SK-N-SH treated with all-trans-retinoic acid at 6 μM for 48 hours (cell line): Measurements from ENCODE around the gene TMEM185B.
"Not testable (repeated sequence)": the region's sequence is repeated elsewhere in the genome, so short reads cannot be mapped to it uniquely, and the experiment has no call there.

ENCODE experiments used
- ATAC-seq: fragments of 200-7000 bp; cut with Tn5 transposase; 3 replicates; pipeline ENCODE4 v1.9.1; 2020; ENCODE audit warnings: mild to moderate bottlenecking, moderate library complexity
- ARNTL ChIP-seq: fragments of 450-650 bp; formaldehyde crosslinking; IDR thresholded peaks from 2 replicates; pipeline ENCODE4 v1.5.0; 2020; ENCODE audit warnings: low read depth, mild to moderate bottlenecking, moderate library complexity, borderline replicate concordance
- BACH2 ChIP-seq: fragments of 250-450 bp; sonication (Bioruptor Pico); IDR thresholded peaks from 2 replicates; pipeline ENCODE4 v1.9.0; 2021; ENCODE audit warnings: mild to moderate bottlenecking, borderline replicate concordance
- CSDC2 ChIP-seq: fragments of 250-450 bp; sonication (Bioruptor Pico); IDR thresholded peaks from 2 replicates; pipeline ENCODE4 v1.5.0; 2020; ENCODE audit warnings: mild to moderate bottlenecking, moderate library complexity
- CSRNP3 ChIP-seq: fragments of 250-450 bp; sonication (Bioruptor Pico); IDR thresholded peaks from 2 replicates; pipeline ENCODE4 v1.5.1; 2021; ENCODE audit warnings: mild to moderate bottlenecking, moderate library complexity
- ESRRG ChIP-seq: fragments of 250-450 bp; sonication (Bioruptor Pico); IDR thresholded peaks from 2 replicates; pipeline ENCODE4 v1.6.1; 2021; ENCODE audit warnings: mild to moderate bottlenecking
- GLIS3 ChIP-seq: fragments of 250-450 bp; sonication (Bioruptor Pico); IDR thresholded peaks from 2 replicates; pipeline ENCODE4 v1.5.0; 2020; ENCODE audit warnings: mild to moderate bottlenecking, moderate library complexity
- OSR1 ChIP-seq: fragments of 250-450 bp; sonication (Bioruptor Pico); IDR thresholded peaks from 2 replicates; pipeline ENCODE4 v1.8.0; 2022; ENCODE audit warnings: moderate library complexity, mild to moderate bottlenecking, inconsistent platforms
- PATZ1 ChIP-seq: fragments of 250-450 bp; sonication (Bioruptor Pico); IDR thresholded peaks from 2 replicates; pipeline ENCODE4 v1.8.0; 2020; ENCODE audit warnings: mild to moderate bottlenecking, moderate library complexity, borderline replicate concordance
- POU6F1 ChIP-seq: fragments of 250-450 bp; sonication (Bioruptor Pico); IDR thresholded peaks from 2 replicates; pipeline ENCODE4 v1.8.0; 2021; ENCODE audit warnings: low read depth, mild to moderate bottlenecking, moderate library complexity, borderline replicate concordance
- PPARA ChIP-seq: fragments of 250-450 bp; sonication (Bioruptor Pico); IDR thresholded peaks from 2 replicates; pipeline ENCODE4 v1.5.0; 2020; ENCODE audit warnings: mild to moderate bottlenecking, borderline replicate concordance
- RARB ChIP-seq: fragments of 250-450 bp; sonication (Bioruptor Pico); IDR thresholded peaks from 2 replicates; pipeline ENCODE4 v1.8.0; 2021; ENCODE audit warnings: mild to moderate bottlenecking, moderate library complexity
- SNAI2 ChIP-seq: fragments of 250-450 bp; sonication (Bioruptor Pico); IDR thresholded peaks from 2 replicates; pipeline ENCODE4 v1.5.0; 2020; ENCODE audit warnings: mild to moderate bottlenecking, moderate library complexity
- TCF4 ChIP-seq: fragments of 250-450 bp; sonication (Bioruptor Pico); IDR thresholded peaks from 2 replicates; pipeline ENCODE4 v1.8.0; 2021; ENCODE audit warnings: mild to moderate bottlenecking, moderate library complexity, borderline replicate concordance
- TSHZ2 ChIP-seq: fragments of 250-450 bp; sonication (Bioruptor Pico); IDR thresholded peaks from 2 replicates; pipeline ENCODE4 v1.5.0; 2020; ENCODE audit warnings: mild to moderate bottlenecking, moderate library complexity
- ZFP3 ChIP-seq: fragments of 250-450 bp; sonication (Bioruptor Pico); IDR thresholded peaks from 2 replicates; pipeline ENCODE4 v1.5.0; 2020; ENCODE audit warnings: mild to moderate bottlenecking, moderate library complexity
- ZNF565 ChIP-seq: fragments of 450-650 bp; formaldehyde crosslinking; conservative IDR thresholded peaks from 2 replicates; pipeline ENCODE4 v1.5.0; 2020; ENCODE audit warnings: low read depth, mild to moderate bottlenecking, moderate library complexity
- ZNF70 ChIP-seq: fragments of 450-650 bp; formaldehyde crosslinking; IDR thresholded peaks from 2 replicates; pipeline ENCODE4 v1.5.0; 2020; ENCODE audit warnings: mild to moderate bottlenecking, moderate library complexity

Gene TMEM185B

GRCh38 chr2:120262761-120263428 is 39.7 kb upstream of the TMEM185B start:
- ATAC-seq, result no peak
- TF ChIP-seq ARNTL (CRISPR knock-in tag) (no peak), SNAI2 (CRISPR knock-in tag) (no peak), BACH2 (CRISPR knock-in tag) (no peak)

GRCh38 chr2:120262150-120262549 is 39.0 kb upstream of the TMEM185B start:
- TF ChIP-seq OSR1 (CRISPR knock-in tag), result no peak
- TF ChIP-seq BACH2 (CRISPR knock-in tag), result no peak
- TF ChIP-seq, all 23 proteins: peak for 0
- ATAC-seq, result no peak

GRCh38 chr2:120261387-120262006 is 38.3 kb upstream of the TMEM185B start:
- no peak for TF ChIP-seq TSHZ2 (CRISPR knock-in tag)
- no peak for TF ChIP-seq CSDC2 (CRISPR knock-in tag)
- TF ChIP-seq TCF4 (CRISPR knock-in tag), result no peak
- TF ChIP-seq ARNTL (CRISPR knock-in tag), result no peak
- TF ChIP-seq ZNF565, result no peak
- TF ChIP-seq ESRRG (CRISPR knock-in tag), result no peak
- TF ChIP-seq OSR1 (CRISPR knock-in tag), result no peak
- TF ChIP-seq ZFP3 (CRISPR knock-in tag), result no peak
- TF ChIP-seq POU6F1 (CRISPR knock-in tag), result no peak
- no peak for TF ChIP-seq GLIS3 (CRISPR knock-in tag)
- TF ChIP-seq ZNF70 (CRISPR knock-in tag), result no peak
- TF ChIP-seq CSRNP3 (CRISPR knock-in tag), result no peak
- no peak for TF ChIP-seq SNAI2 (CRISPR knock-in tag)
- TF ChIP-seq PATZ1, result no peak
- no peak for TF ChIP-seq RARB (CRISPR knock-in tag)
- no peak for TF ChIP-seq PPARA (CRISPR knock-in tag)
- no peak for ATAC-seq

GRCh38 chr2:120260736-120261135 is 37.5 kb upstream of the TMEM185B start:
- no peak for TF ChIP-seq ZNF70 (CRISPR knock-in tag)

GRCh38 chr2:120259939-120260338 is 36.7 kb upstream of the TMEM185B start:
- ATAC-seq, result not testable (repeated sequence)

More at GRCh38 chr2:120260736-120261135, 37.5 kb upstream of the TMEM185B start:
- no peak for ATAC-seq
